DMS153 treated with DMSO at 0.1 percent for 48 hours (cell line): Measurements from ENCODE around the gene TCL1B.

Experiments
- DNase-seq: peaks from one replicate; lab custom pipeline; 2025; ENCODE audit not compliant: unreplicated experiment; lab: John Stamatoyannopoulos, UW

TCL1B gene

GRCh38 chr14:95666450-95666849 is 19.8 kb upstream of the TCL1B start:
- no peak for DNase-seq

DNA sequence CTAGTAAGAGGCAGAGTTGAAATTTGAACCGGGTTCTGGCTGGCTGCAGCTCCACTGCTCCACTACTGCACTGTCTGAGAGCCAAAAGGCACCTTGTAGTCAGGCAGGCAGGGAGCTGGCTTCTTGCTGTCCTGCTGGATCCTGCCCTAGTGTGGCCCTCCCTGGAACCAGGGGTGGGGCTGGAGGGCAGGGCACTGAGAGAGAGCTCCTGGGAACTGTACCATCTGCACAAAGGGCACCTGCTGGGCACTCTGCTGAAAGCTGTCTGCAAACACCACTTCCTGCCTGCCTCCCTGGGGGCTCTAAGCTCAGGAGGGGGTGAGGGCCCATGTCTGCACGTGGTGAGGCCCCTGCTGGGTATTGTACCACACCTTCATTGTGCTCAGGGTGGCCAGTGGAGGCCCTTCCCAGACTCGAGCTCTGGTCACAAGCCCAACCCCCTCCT is 19.0 kb upstream of the TCL1B start:
- peak; percentile 76 for DNase-seq

GRCh38 chr14:95668235-95668772 is 17.9 kb upstream of the TCL1B start:
- no peak for DNase-seq

GRCh38 chr14:95674613-95675012 is 11.6 kb upstream of the TCL1B start:
- no peak for DNase-seq

GRCh38 chr14:95675486-95675885 is 10.7 kb upstream of the TCL1B start:
- DNase-seq, result no peak

- DNase-seq, result no peak
These were observed 8.9 kb upstream of the TCL1B start for GRCh38 chr14:95677179-95677835.

GRCh38 chr14:95679148-95679815 is 6.9 kb upstream of the TCL1B start:
- peak; percentile 50 for DNase-seq

DNA sequence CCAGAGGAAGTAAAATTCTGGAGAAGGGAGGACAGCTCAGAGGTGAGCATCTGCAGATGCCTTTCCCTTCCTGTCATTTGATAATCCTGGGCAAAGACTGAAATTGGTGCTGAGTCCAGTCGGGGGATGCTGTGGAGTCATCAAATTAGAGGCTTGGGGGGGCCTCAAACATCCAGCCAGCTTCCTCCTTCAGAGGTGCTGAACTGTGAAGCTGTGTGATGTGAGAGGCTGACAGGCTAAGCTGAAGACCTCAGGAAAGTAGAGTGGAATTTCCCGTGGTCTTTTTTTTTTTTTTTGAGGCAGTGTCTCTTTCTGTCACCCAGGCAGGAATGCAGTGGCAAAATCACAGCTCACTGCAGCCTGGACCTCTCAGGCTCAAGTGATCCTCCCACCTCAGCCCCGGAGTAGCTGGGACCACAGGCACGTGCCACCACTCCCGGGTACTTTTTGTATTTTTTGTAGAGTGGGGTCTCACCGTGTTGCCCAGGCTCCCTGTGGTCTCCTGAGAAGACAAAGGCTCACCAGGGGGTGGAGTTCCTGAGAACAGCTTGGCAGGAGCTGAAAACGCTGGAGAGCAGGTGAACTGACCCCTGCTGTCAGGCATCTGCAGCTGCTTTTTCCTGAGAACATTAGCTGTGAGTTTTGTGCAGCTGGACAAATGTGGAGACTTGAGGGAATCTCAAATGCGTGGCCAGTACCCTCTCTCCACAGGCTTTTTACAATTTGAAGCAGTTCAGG is 6.1 kb upstream of the TCL1B start:
- peak; percentile 41 for DNase-seq

GRCh38 chr14:95681153-95681552 is 5.1 kb upstream of the TCL1B start:
- DNase-seq, result no peak

- peak; percentile 29 for DNase-seq
These were observed 2.4 kb upstream of the TCL1B start for GRCh38 chr14:95683793-95684192.

DNA sequence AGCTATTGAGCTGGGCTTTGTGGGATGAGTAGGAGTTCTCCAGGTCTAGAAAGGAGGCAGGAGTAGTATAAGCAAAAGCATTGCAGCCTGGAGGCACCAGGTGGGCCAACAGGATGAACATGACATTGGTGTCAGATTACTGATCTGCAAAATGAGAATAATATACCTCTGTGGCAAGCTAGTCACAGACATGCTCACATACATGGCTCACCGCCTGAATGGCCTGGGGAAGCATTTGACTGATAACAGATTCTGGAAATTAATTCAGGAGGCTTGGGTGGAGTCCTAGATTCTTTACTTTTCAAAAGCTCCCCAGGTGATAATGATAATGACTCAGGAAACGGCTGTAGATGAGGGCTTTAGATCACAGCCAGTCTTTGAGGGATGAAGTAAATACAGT is 709 bp downstream of the TCL1B start:
- peak; percentile 10 for DNase-seq

- DNase-seq, result no peak
These were observed 3.2 kb downstream of the TCL1B start for GRCh38 chr14:95689441-95689840.

- no peak for DNase-seq
These were observed 4.6 kb downstream of the TCL1B start for GRCh38 chr14:95690815-95691214.

DNA sequence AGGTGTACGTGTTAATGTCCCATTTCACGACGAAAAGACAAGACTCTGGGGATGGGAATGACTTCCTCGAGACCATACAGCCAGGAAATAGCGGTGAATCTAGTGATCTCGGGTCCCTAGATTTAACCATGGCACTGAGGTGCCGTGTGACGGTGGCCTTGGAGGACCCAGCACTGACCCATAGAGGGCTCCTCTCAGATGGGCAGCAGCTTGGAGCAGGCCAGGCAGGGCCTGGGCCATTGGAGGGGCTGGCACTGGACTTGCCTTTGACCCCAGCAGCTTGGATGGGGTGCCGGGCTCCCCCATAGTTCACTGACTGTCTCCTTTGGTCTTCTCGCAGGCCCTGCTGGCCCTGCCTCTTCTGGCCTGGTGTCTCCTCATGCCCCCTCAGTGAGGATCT is 5.4 kb downstream of the TCL1B start:
- no peak for DNase-seq

DNA sequence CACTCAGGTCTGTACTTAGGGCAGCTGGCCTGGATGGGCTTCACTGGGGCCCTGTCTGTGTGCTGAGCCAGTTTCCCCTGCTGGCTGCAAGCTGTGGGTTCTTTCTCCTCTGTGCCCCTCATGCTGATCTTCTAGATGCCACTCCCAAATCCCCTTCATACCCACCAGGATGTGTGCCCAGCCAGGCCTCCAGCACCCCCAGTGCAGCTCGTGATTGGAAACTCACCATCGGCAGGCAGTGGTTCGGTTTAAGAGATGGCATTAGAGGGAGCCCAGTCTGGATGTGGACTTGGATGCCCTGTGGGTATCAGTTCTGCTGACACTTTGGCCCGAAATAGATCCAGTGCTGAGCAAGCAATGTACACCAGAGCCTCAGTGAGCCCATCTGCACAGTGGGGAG is 5.9 kb downstream of the TCL1B start:
- no peak for DNase-seq

- DNase-seq, result no peak
These were observed 8.8 kb downstream of the TCL1B start for GRCh38 chr14:95695051-95695450.

DNA sequence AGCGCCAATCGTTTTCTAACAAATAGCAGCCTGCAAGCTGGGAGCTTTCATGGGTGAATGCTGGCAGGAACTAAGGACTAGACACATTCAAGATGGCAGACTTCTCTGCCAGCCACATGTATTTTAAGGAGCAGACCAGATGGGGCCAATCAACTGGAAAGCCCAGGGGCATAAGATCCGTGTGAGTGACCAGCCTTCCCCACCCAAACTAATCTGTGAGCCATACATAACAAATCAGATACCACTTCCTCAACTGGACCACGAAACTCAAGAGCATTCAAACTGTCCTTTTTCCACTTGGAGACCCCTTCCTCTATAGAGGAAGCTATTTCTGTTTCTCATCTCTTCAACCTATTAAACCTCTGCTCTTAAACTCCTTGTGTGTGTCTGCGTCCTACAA is 9.7 kb downstream of the TCL1B start:
- no peak for DNase-seq

GRCh38 chr14:95696741-95697140 is 10.5 kb downstream of the TCL1B start:
- DNase-seq, result no peak

DNA sequence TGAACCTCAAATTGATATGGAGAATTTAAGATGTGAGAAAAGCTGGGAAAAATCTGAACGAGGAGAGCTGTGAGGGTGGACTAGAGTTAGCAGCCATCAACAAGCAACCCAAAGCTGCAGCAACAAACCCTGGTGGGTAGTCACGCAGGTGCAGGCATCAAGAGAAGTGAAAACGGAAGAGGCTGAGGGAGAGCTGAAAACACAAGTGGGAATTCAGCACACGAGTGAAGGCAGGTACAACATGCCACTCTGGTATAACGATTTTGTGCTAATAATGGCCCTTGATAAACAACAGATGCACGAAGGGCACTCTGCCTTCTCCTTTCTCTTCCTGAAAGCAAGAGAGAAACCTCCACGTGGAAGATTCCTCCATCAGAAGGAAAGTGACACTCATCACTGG is 11.5 kb downstream of the TCL1B start:
- DNase-seq, result no peak

- no peak for DNase-seq
These were observed 12.1 kb downstream of the TCL1B start for GRCh38 chr14:95698287-95698686.

DNA sequence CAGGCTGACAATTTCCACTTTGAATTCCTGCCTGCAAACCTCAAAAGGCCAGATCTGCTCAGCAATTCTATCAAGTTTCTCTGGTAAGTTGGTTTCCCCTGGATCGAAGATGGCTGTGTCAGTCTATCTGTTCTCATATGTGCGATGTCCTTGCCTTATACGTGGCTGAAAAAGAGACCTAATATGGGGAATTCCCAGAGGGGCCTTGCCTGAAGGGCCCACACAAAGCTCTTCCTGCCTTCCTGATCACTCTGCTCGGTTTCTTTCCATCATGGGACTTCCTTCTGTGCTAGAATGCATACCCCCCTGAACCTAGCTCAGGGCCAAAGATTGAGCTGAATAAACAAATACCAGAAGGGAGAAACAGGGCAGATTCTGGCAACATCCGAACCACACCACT is 13.2 kb downstream of the TCL1B start:
- no peak for DNase-seq
